Measurements from ENCODE around the gene POLQ. TPM values are rescaled to one million over a fixed set of nuclear protein-coding genes. Genes with fewer than 3 reads are reported as not detected.

Gene POLQ
- total and polyA plus RNA-seq, 10 of the 15 experiments (the other 5 are each of a cell fraction or from before 2014, with no cell fraction given), result 3.3 to 22.4 (median 15.9) TPM

DNA sequence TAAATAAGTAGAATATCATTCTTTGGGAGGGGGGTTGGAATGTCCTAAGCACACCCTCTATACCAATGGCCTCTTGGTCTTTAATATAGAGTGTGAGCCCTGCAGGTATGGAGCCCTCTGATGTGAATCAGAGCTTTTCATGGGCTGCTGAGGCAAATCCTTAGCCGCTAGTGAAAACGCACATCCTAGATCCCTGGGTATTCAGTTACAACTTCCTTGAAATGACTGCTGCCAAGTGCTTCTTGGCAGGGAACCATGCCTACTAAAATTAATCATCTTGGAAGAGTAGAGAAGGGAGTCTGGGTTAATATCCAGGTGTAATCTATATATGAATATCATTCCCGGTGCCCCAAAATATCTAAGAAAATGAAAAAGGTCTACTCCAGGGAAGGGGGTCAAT, 109.1 kb downstream of the POLQ start:
- no peak overlapping the region for H3K27ac ChIP-seq (ENCODE audit: control insufficient read depth, insufficient read depth)
- no peaks in the 10 kb centered on the region for H4K20me1 ChIP-seq (ENCODE audit: control insufficient read depth, insufficient read depth)
- no peaks in the 10 kb centered on the region for H3K27me3 ChIP-seq (replicated peaks in 1 of 2; ENCODE audit: control insufficient read depth in 2 of 2, insufficient read depth in 2 of 2, low read length in 1 of 2)
- H2AFZ ChIP-seq (ENCODE audit: control insufficient read depth, low read depth, low read length), result no peak overlapping the region
- no peaks in the 10 kb centered on the region for H3K9me3 ChIP-seq (replicated peaks; ENCODE audit: control insufficient read depth, insufficient read depth, low read length)
- H3K36me3 ChIP-seq (ENCODE audit: control insufficient read depth in 2 of 2, insufficient read depth in 2 of 2, low read length in 1 of 2), result peaks cover 4 to 8% of the 10 kb centered on the region in 2 experiments
- ChIA-PET POLR2A (no interaction called here), CTCF (no interaction called here), SMC1A (ENCODE audit: uncharacterized antibody, unreplicated experiment) (interaction anchor here (1.1 kb wide), 1 partner anchor 10 kb away, joined by 4 read pairs; no protein-coding TSS in a partner anchor), RAD21 (ENCODE audit: unreplicated experiment) (no interaction called here)
- TF ChIP-seq, protein P1, sequence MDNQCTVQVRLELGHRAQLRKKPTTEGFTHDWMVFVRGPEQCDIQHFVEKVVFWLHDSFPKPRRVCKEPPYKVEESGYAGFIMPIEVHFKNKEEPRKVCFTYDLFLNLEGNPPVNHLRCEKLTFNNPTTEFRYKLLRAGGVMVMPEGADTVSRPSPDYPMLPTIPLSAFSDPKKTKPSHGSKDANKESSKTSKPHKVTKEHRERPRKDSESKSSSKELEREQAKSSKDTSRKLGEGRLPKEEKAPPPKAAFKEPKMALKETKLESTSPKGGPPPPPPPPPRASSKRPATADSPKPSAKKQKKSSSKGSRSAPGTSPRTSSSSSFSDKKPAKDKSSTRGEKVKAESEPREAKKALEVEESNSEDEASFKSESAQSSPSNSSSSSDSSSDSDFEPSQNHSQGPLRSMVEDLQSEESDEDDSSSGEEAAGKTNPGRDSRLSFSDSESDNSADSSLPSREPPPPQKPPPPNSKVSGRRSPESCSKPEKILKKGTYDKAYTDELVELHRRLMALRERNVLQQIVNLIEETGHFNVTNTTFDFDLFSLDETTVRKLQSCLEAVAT (IDR thresholded peaks at IDR 0.05), result no peak
- TF ChIP-seq, protein P2, sequence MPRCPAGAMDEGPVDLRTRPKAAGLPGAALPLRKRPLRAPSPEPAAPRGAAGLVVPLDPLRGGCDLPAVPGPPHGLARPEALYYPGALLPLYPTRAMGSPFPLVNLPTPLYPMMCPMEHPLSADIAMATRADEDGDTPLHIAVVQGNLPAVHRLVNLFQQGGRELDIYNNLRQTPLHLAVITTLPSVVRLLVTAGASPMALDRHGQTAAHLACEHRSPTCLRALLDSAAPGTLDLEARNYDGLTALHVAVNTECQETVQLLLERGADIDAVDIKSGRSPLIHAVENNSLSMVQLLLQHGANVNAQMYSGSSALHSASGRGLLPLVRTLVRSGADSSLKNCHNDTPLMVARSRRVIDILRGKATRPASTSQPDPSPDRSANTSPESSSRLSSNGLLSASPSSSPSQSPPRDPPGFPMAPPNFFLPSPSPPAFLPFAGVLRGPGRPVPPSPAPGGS (IDR thresholded peaks at IDR 0.05; ENCODE audit: borderline replicate concordance, insufficient read depth, low read depth, low read length, poor library complexity, severe bottlenecking), result no peak
- no peak for TF ChIP-seq ZNF622 (IDR thresholded peaks at IDR 0.05)
- TF ChIP-seq, protein P3, sequence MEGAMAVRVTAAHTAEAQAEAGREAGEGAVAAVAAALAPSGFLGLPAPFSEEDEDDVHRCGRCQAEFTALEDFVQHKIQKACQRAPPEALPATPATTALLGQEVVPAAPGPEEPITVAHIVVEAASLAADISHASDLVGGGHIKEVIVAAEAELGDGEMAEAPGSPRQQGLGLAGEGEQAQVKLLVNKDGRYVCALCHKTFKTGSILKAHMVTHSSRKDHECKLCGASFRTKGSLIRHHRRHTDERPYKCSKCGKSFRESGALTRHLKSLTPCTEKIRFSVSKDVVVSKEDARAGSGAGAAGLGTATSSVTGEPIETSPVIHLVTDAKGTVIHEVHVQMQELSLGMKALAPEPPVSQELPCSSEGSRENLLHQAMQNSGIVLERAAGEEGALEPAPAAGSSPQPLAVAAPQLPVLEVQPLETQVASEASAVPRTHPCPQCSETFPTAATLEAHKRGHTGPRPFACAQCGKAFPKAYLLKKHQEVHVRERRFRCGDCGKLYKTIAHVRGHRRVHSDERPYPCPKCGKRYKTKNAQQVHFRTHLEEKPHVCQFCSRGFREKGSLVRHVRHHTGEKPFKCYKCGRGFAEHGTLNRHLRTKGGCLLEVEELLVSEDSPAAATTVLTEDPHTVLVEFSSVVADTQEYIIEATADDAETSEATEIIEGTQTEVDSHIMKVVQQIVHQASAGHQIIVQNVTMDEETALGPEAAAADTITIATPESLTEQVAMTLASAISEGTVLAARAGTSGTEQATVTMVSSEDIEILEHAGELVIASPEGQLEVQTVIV (IDR thresholded peaks at IDR 0.05; ENCODE audit: borderline replicate concordance, partially characterized antibody), result no peak
- no peak for TF ChIP-seq SPI1 (IDR thresholded peaks at IDR 0.05; ENCODE audit: borderline replicate concordance, insufficient read depth, low read depth, low read length)
- 100% methylated on average over 3 of the region's 3 CpGs for WGBS (ENCODE audit: insufficient coverage, insufficient replicate concordance, low lambda C conversion rate, missing lambda C conversion rate)
- no peak overlapping the region for H3K4me3 ChIP-seq
- intact Hi-C loops (cut with micrococcal nuclease; ENCODE audit: unreplicated experiment) (no loop called here), in situ Hi-C loops (cut with MboI) (no loop called here)
- H3K4me2 ChIP-seq (ENCODE audit: control insufficient read depth, insufficient read depth), result no peak overlapping the region
- no TSS peak for BruUV-seq (replicated peaks)
- no peak for ATAC-seq
- H3K79me2 ChIP-seq (ENCODE audit: control insufficient read depth, insufficient read depth, low read length), result no peaks in the 10 kb centered on the region
- DNase-seq (ENCODE audit: low read depth, low spot score), result no peak
- H3K4me1 ChIP-seq (ENCODE audit: control insufficient read depth, insufficient read depth, low read length), result peaks cover 8% of the 10 kb centered on the region
- no peak overlapping the region for H3K9ac ChIP-seq (ENCODE audit: control insufficient read depth, insufficient read depth, low read length)
- FAIRE-seq, result no peak

Data from GM12878 (cell line).